ENCODE measurements around the gene TFDP1. TPM values are rescaled to one million over a fixed set of nuclear protein-coding genes. Genes with fewer than 3 reads are reported as not detected.
"Not testable (repeated sequence)": the region's sequence is repeated elsewhere in the genome, so short reads cannot be mapped to it uniquely, and the experiment has no call there.

TFDP1 gene
- total RNA-seq, 1 donor: 102 TPM

GRCh38 chr13:113561417-113562084 is 23.0 kb upstream of the TFDP1 start:
- H3K4me3 ChIP-seq (ENCODE audit: low read depth, low read length): no peak overlapping the region
- TF ChIP-seq, protein P1, sequence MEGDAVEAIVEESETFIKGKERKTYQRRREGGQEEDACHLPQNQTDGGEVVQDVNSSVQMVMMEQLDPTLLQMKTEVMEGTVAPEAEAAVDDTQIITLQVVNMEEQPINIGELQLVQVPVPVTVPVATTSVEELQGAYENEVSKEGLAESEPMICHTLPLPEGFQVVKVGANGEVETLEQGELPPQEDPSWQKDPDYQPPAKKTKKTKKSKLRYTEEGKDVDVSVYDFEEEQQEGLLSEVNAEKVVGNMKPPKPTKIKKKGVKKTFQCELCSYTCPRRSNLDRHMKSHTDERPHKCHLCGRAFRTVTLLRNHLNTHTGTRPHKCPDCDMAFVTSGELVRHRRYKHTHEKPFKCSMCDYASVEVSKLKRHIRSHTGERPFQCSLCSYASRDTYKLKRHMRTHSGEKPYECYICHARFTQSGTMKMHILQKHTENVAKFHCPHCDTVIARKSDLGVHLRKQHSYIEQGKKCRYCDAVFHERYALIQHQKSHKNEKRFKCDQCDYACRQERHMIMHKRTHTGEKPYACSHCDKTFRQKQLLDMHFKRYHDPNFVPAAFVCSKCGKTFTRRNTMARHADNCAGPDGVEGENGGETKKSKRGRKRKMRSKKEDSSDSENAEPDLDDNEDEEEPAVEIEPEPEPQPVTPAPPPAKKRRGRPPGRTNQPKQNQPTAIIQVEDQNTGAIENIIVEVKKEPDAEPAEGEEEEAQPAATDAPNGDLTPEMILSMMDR (IDR thresholded peaks at IDR 0.05; ENCODE audit: insufficient read depth, low read length): no peak
- DNase-seq (ENCODE audit: low read depth): no peak

DNA sequence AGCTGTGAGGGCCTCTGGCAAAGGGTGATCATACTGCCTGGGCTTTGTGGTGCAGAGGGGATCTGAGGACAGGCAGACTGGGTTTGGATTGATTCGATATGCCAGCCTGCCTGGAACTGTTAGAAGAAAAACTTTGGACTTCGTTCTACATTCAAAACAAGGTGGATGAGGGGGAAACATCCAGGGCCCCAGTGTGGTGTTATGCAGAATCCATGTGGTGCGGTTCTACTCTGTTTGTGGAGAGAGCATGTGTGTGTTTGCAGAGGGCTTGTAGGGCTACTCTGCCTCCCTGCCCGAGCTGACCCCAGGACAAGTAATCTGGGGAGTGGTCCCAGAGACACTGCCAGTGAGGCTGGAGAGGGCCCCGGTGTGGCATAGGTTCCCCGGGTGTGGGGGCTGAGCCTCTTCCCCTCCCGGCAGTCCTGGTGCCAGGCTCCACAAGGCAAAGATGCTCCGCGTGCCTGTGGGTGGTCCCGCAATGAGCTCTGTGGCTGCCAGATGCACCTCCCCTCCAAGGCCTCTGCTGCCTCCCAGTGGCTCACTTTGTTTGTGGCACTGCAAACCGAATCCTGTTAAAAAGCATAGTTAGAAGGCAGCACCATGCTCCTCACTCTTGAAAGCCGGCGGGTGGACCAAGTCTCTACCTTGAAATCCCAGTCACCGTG is 22.3 kb upstream of the TFDP1 start:
- TF ChIP-seq, protein P1 (IDR thresholded peaks at IDR 0.05; ENCODE audit: insufficient read depth, low read length): peak; percentile 93
- DNase-seq (ENCODE audit: low read depth): peak; percentile 79
- no peak overlapping the region for H3K4me3 ChIP-seq (ENCODE audit: low read depth, low read length)

DNA sequence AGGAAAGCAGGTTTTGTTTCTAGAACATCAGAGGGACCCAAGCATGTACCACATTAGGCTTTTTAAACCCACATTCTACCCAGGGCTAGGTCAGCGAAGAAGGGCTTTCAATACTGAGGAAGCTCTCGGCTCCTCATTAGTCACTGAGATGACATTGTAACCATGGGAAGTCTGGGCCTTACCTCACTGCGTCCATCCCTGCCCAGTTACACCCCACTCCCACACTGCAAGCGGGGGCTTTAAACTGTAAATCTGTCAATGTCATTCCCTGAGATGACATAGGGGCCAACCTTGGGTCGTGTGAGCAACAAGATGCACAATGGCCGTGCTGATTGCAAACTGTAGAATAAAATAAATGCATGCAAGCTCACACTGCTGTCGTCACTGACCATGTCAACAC is 21.7 kb upstream of the TFDP1 start:
- DNase-seq (ENCODE audit: low read depth): no peak
- TF ChIP-seq, protein P1 (IDR thresholded peaks at IDR 0.05; ENCODE audit: insufficient read depth, low read length): no peak
- H3K4me3 ChIP-seq (ENCODE audit: low read depth, low read length): no peak overlapping the region

- DNase-seq (ENCODE audit: low read depth): not testable (repeated sequence)
These were observed 21.0 kb upstream of the TFDP1 start for GRCh38 chr13:113563511-113563910.

DNA sequence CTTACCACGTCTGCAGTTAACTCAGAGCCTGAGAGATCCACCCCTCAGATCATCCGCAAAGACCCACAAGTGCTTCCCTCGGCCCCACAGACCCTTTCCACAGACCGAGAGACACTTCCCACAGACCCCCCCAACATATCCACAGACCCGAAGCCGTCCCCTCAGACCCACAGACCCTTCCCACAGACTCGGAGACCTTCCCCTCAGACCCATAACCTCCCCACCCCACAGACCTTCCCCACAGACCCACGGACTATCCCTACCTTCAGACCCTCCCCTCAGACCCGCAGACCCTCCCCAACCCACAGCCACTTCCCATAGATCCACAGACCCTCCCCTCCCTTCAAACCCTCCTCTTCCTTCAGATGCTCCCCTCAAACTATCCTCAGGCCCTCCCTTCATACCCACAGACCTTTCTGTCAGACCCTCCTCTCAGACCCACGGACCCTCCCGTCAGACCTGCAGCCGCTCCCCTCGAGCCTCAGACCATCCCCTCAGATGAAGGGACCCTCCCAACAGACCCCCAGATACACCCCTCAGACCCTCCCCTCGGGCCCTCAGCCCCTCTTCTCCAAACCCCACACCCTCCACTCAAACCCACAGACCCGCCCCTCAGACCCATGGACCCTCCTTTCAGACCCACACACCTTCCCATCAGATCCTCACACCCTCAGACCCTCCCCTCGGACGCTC is 20.1 kb upstream of the TFDP1 start:
- TF ChIP-seq, protein P1 (IDR thresholded peaks at IDR 0.05; ENCODE audit: insufficient read depth, low read length): no peak
- no peak overlapping the region for H3K4me3 ChIP-seq (ENCODE audit: low read depth, low read length)
- no peak for DNase-seq (ENCODE audit: low read depth)

More at GRCh38 chr13:113563511-113563910, 21.0 kb upstream of the TFDP1 start:
- H3K4me3 ChIP-seq (ENCODE audit: low read depth, low read length): not testable (repeated sequence)

GRCh38 chr13:113565526-113566226 is 18.9 kb upstream of the TFDP1 start:
- TF ChIP-seq, protein P1 (IDR thresholded peaks at IDR 0.05; ENCODE audit: insufficient read depth, low read length): no peak
- no peak for DNase-seq (ENCODE audit: low read depth)
- no peak overlapping the region for H3K4me3 ChIP-seq (ENCODE audit: low read depth, low read length)

DNA sequence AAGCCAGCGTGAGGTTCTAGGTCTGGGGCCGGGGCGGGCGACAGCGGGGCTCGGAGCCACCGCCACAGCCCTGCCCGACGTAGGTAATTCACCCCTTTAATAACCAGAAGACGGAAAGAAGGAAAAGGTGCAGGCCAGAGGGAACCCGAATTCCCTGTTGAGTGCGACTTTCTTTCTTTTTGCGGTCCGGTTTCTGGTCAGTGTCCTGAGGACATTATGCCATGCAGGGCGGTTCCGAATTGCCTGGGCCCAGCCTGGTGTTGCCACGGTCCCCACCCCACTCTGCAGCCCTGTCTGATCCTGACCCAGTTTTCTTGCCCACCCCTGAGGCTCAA is 18.4 kb upstream of the TFDP1 start:
- no peak for DNase-seq (ENCODE audit: low read depth)
- H3K4me3 ChIP-seq (ENCODE audit: low read depth, low read length): no peak overlapping the region
- TF ChIP-seq, protein P1 (IDR thresholded peaks at IDR 0.05; ENCODE audit: insufficient read depth, low read length): no peak

Measured in fibroblast of the aortic adventitia (primary cell).